Measurements from ENCODE around the gene ARHGEF12.

The ARHGEF12 gene

GRCh38 chr11:120385655-120386054 is 49.4 kb downstream of the ARHGEF12 start:
- DNase-seq (ENCODE audit: extremely low read depth in 1 of 2, low read depth in 1 of 2) = no peak

- no peak for DNase-seq (ENCODE audit: extremely low read depth in 1 of 2, low read depth in 1 of 2)
These were observed 50.1 kb downstream of the ARHGEF12 start for GRCh38 chr11:120386318-120386717.

GRCh38 chr11:120386774-120387371 is 50.7 kb downstream of the ARHGEF12 start:
- DNase-seq (ENCODE audit: extremely low read depth in 1 of 2, low read depth in 1 of 2) = no peak

GRCh38 chr11:120388261-120388660 is 52.0 kb downstream of the ARHGEF12 start:
- no peak for DNase-seq (ENCODE audit: extremely low read depth in 1 of 2, low read depth in 1 of 2)

- no peak for DNase-seq (ENCODE audit: extremely low read depth in 1 of 2, low read depth in 1 of 2)
These were observed 53.7 kb downstream of the ARHGEF12 start for GRCh38 chr11:120389693-120390584.

- no peak for DNase-seq (ENCODE audit: extremely low read depth in 1 of 2, low read depth in 1 of 2)
These were observed 54.3 kb downstream of the ARHGEF12 start for GRCh38 chr11:120390585-120390922.

- DNase-seq (ENCODE audit: extremely low read depth in 1 of 2, low read depth in 1 of 2) = no peak
These were observed 55.1 kb downstream of the ARHGEF12 start for GRCh38 chr11:120391292-120391691.

- DNase-seq (ENCODE audit: extremely low read depth in 1 of 2, low read depth in 1 of 2) = no peak
These were observed 55.6 kb downstream of the ARHGEF12 start for GRCh38 chr11:120391854-120392253.

GRCh38 chr11:120392314-120392713 is 56.1 kb downstream of the ARHGEF12 start:
- DNase-seq (ENCODE audit: extremely low read depth in 1 of 2, low read depth in 1 of 2) = no peak

- no peak for DNase-seq (ENCODE audit: extremely low read depth in 1 of 2, low read depth in 1 of 2)
These were observed 56.6 kb downstream of the ARHGEF12 start for GRCh38 chr11:120392793-120393192.

- DNase-seq (ENCODE audit: extremely low read depth in 1 of 2, low read depth in 1 of 2) = no peak
These were observed 57.9 kb downstream of the ARHGEF12 start for GRCh38 chr11:120394119-120394518.

- DNase-seq (ENCODE audit: extremely low read depth in 1 of 2, low read depth in 1 of 2) = no peak
These were observed 59.6 kb downstream of the ARHGEF12 start for GRCh38 chr11:120395778-120396177.

- DNase-seq (ENCODE audit: extremely low read depth in 1 of 2, low read depth in 1 of 2) = no peak
These were observed 61.9 kb downstream of the ARHGEF12 start for GRCh38 chr11:120398132-120398531.

GRCh38 chr11:120399307-120399706 is 63.1 kb downstream of the ARHGEF12 start:
- no peak for DNase-seq (ENCODE audit: extremely low read depth in 1 of 2, low read depth in 1 of 2)

- DNase-seq (ENCODE audit: extremely low read depth in 1 of 2, low read depth in 1 of 2) = no peak
These were observed 64.6 kb downstream of the ARHGEF12 start for GRCh38 chr11:120400564-120401364.

GRCh38 chr11:120401506-120401905 is 65.3 kb downstream of the ARHGEF12 start:
- no peak for DNase-seq (ENCODE audit: extremely low read depth in 1 of 2, low read depth in 1 of 2)

- no peak for DNase-seq (ENCODE audit: extremely low read depth in 1 of 2, low read depth in 1 of 2)
These were observed 67.8 kb downstream of the ARHGEF12 start for GRCh38 chr11:120403966-120404365.

- DNase-seq (ENCODE audit: extremely low read depth in 1 of 2, low read depth in 1 of 2) = no peak
These were observed 68.3 kb downstream of the ARHGEF12 start for GRCh38 chr11:120404495-120404894.

GRCh38 chr11:120409655-120410054 is 73.4 kb downstream of the ARHGEF12 start:
- DNase-seq (ENCODE audit: extremely low read depth in 1 of 2, low read depth in 1 of 2) = no peak

GRCh38 chr11:120410622-120411380 is 74.6 kb downstream of the ARHGEF12 start:
- DNase-seq (ENCODE audit: extremely low read depth in 1 of 2, low read depth in 1 of 2) = no peak

GRCh38 chr11:120413480-120413879 is 77.3 kb downstream of the ARHGEF12 start:
- no peak for DNase-seq (ENCODE audit: extremely low read depth in 1 of 2, low read depth in 1 of 2)
